Parathyroid adenoma (tissue), 2 donors: ENCODE results near the gene SUOX.

Source experiments
- H2AFZ ChIP-seq: fragments of 300-600 bp; sonication (generic); one replicate; pipeline ENCODE4 v1.7.0; 2017; ENCODE audit warnings: antibody characterized with exemption, mild to moderate bottlenecking
- H3K27ac ChIP-seq: fragments of 300-600 bp; sonication (generic); one replicate; pipeline ENCODE4 v1.7.0; 2017
- H3K27me3 ChIP-seq: fragments of 300-600 bp; sonication (generic); one replicate; pipeline ENCODE4 v1.7.0; 2017; ENCODE audit warnings: low read length; ENCODE audit not compliant: control insufficient read depth, insufficient read depth
- H3K36me3 ChIP-seq: fragments of 300-600 bp; sonication (generic); one replicate; pipeline ENCODE4 v1.7.0; 2017; ENCODE audit warnings: low read length; ENCODE audit not compliant: control insufficient read depth, insufficient read depth
- H3K4me1 ChIP-seq: fragments of 300-600 bp; sonication (generic); one replicate; pipeline ENCODE4 v1.7.0; 2017; ENCODE audit warnings: control low read depth
- H3K4me2 ChIP-seq: fragments of 300-600 bp; sonication (generic); one replicate; pipeline ENCODE4 v1.7.0; 2017; ENCODE audit warnings: low read length
- H3K4me3 ChIP-seq: fragments of 300-600 bp; sonication (generic); one replicate; pipeline ENCODE4 v1.7.0; 2017; ENCODE audit warnings: low read depth, low read length
- H3K79me2 ChIP-seq: fragments of 300-600 bp; sonication (generic); one replicate; pipeline ENCODE4 v1.7.0; 2017; ENCODE audit warnings: control low read depth
- H3K9ac ChIP-seq: fragments of 300-600 bp; sonication (generic); one replicate; pipeline ENCODE4 v1.7.0; 2017; ENCODE audit warnings: mild to moderate bottlenecking
- H3K9me3 ChIP-seq: fragments of 300-600 bp; sonication (generic); one replicate; pipeline ENCODE4 v1.7.0; 2017; ENCODE audit warnings: low read length; ENCODE audit not compliant: control insufficient read depth
- TF ChIP-seq, protein P1 (sequence below): fragments of 300-600 bp; sonication (generic); IDR thresholded peaks from one replicate; pipeline ENCODE4 v1.7.0; 2017; ENCODE audit warnings: antibody characterized with exemption, mild to moderate bottlenecking
- donor health status: primary hyperparathyroidism.

The SUOX gene

GRCh38 chr12:56020423-56021184 lies 23.5 kb downstream of the SUOX start, which contains the start of gene IKZF4:
TSS of gene IKZF4 (plus strand) at chr12:56021043. CDS start at chr12:56021494, 451 bp downstream.
- Histone ChIP-seq H3K4me3 (peak within 1 kb of the TSS; percentile 28), H3K27ac (peak within 1 kb of the TSS; percentile 94), H3K4me1 (peaks cover 20% of the 10 kb centered on the region), H3K9ac (peak within 1 kb of the TSS; percentile 3), H3K9me3 (no peaks in the 10 kb centered on the region), H2AFZ (peak within 1 kb of the TSS; percentile 82), H3K79me2 (peaks cover 17% of the 10 kb centered on the region), H3K36me3 (no peaks in the 10 kb centered on the region), H3K27me3 (no peaks in the 10 kb centered on the region), H3K4me2 (peak within 1 kb of the TSS; percentile 65)
- TF ChIP-seq, protein P1, sequence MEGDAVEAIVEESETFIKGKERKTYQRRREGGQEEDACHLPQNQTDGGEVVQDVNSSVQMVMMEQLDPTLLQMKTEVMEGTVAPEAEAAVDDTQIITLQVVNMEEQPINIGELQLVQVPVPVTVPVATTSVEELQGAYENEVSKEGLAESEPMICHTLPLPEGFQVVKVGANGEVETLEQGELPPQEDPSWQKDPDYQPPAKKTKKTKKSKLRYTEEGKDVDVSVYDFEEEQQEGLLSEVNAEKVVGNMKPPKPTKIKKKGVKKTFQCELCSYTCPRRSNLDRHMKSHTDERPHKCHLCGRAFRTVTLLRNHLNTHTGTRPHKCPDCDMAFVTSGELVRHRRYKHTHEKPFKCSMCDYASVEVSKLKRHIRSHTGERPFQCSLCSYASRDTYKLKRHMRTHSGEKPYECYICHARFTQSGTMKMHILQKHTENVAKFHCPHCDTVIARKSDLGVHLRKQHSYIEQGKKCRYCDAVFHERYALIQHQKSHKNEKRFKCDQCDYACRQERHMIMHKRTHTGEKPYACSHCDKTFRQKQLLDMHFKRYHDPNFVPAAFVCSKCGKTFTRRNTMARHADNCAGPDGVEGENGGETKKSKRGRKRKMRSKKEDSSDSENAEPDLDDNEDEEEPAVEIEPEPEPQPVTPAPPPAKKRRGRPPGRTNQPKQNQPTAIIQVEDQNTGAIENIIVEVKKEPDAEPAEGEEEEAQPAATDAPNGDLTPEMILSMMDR: no peak

- Histone ChIP-seq H3K27ac (peak overlapping the region; percentile 94), H3K9ac (peak overlapping the region; percentile 3), H3K79me2 (peaks cover 17% of the 10 kb centered on the region), H3K9me3 (no peaks in the 10 kb centered on the region), H3K4me2 (peak overlapping the region; percentile 65), H3K4me1 (peaks cover 20% of the 10 kb centered on the region), H3K36me3 (no peaks in the 10 kb centered on the region), H3K27me3 (no peaks in the 10 kb centered on the region), H2AFZ (peak overlapping the region; percentile 63), H3K4me3 (peak overlapping the region; percentile 28)
- TF ChIP-seq, protein P1: no peak
Measured at GRCh38 chr12:56021889-56022497, 24.9 kb downstream of the SUOX start.

DNA sequence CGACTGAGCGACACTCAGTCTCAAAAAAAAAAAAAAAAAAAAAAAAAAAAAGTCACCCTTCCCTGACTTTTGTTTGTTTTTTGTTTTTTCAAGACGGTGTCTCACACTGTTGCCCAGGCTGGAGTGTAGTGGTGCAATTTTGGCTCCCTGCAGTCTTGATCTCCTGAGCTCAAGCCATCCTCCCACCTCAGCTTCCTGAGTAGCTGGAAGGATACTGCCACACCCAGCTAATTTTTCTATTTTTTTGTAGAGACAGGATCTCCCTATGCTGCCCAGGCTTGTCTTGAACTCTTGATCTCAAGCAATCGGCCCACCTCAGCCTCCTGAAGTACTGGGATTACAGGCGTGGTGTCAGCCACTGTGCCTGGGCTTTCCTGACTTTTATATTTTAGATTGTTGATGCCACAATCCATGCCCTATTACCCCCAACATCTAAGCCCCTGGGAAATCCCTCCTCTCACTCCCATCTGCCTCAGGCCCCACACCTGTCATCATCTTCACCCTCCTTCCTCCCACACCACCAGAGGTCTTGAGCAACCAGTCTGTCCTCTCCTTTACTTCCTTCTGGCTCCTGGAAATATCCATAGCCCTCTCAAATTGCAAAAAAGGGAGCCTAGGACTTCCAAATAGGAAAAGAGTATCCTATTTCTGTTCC lies 31.6 kb downstream of the SUOX start:
- TF ChIP-seq, protein P1: no peak
- Histone ChIP-seq H3K4me3 (peak overlapping the region; percentile 33), H3K36me3 (no peaks in the 10 kb centered on the region), H3K9ac (no peak overlapping the region), H2AFZ (no peak overlapping the region), H3K79me2 (peaks cover 12% of the 10 kb centered on the region), H3K27me3 (no peaks in the 10 kb centered on the region), H3K27ac (peak overlapping the region; percentile 54), H3K4me2 (peak overlapping the region; percentile 34), H3K4me1 (peaks cover 10% of the 10 kb centered on the region), H3K9me3 (no peaks in the 10 kb centered on the region)

GRCh38 chr12:56029166-56029519 lies 32.1 kb downstream of the SUOX start:
- peak overlapping the region; percentile 33 for H3K4me3 ChIP-seq
- no peaks in the 10 kb centered on the region for H3K27me3 ChIP-seq
- no peak overlapping the region for H3K9ac ChIP-seq
- H3K79me2 ChIP-seq: peaks cover 11% of the 10 kb centered on the region
- H3K9me3 ChIP-seq: no peaks in the 10 kb centered on the region
- peaks cover 10% of the 10 kb centered on the region for H3K4me1 ChIP-seq
- peak overlapping the region; percentile 34 for H3K4me2 ChIP-seq
- no peak overlapping the region for H2AFZ ChIP-seq
- TF ChIP-seq, protein P1: no peak
- no peaks in the 10 kb centered on the region for H3K36me3 ChIP-seq
- peak overlapping the region; percentile 54 for H3K27ac ChIP-seq
